ENCODE measurements around the gene KRT36. TPM values are rescaled to one million over a fixed set of nuclear protein-coding genes. Genes with fewer than 3 reads are reported as not detected.

The KRT36 gene
- total and polyA plus RNA-seq, 2 of the 8 experiments (the other 6 are each of a cell fraction or from before 2014, with no cell fraction given), result not detected

DNA sequence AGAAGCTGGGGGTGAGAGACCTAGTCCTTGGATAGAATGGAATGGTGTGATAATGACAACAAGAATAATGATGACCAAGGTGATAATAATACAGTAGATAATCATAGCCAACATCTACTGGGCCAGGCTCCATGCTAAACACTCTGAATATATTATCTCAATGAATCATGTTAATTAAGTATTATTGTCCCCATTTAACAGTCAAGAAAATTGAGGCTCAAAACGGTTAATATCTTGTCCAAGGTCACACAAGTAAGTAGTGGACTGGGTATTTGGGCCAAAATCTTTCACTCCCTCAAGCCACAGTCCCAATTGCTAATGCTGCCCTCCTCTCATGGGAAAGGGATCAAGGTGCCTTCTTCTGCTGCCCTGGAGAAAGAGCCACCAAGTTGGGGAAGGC, 42.3 kb upstream of the KRT36 start:
- no peaks in the 10 kb centered on the region for H3K9me3 ChIP-seq (ENCODE audit: insufficient read depth in 2 of 2, low read depth in 1 of 2, low read length in 1 of 2)
- CTCF ChIA-PET (ENCODE audit: partially characterized antibody), result interaction anchor here (0.6 to 7.4 kb wide), 6 partner anchors 10 to 38 kb away, joined by 3 to 79 read pairs (median 4); no protein-coding TSS in a partner anchor
- H2BK120ac ChIP-seq (replicated peaks; ENCODE audit: low read depth, low read length), result no peak overlapping the region
- peaks cover 6 to 22% (median 12%) of the 10 kb centered on the region in 4 experiments for H3K4me1 ChIP-seq (replicated peaks in 1 of 4; ENCODE audit: control insufficient read depth in 3 of 4, insufficient read depth in 4 of 4, low read length in 3 of 4)
- H2BK15ac ChIP-seq (ENCODE audit: low read length), result no peak overlapping the region
- no peak overlapping the region for H3K23ac ChIP-seq (ENCODE audit: insufficient read length)
- no peak overlapping the region for H3K27ac ChIP-seq (ENCODE audit: low read depth, low read length)
- no peak overlapping the region for H4K5ac ChIP-seq (ENCODE audit: insufficient read length, low read depth, low read length)
- H3K79me1 ChIP-seq (ENCODE audit: low read depth, low read length), result no peaks in the 10 kb centered on the region
- DNase-seq (ENCODE audit: low read depth in 1 of 2, low spot score in 2 of 2) (no peak), FAIRE-seq (no peak)
- H2AFZ ChIP-seq (ENCODE audit: low read length), result no peak overlapping the region
- WGBS, 2 experiments (ENCODE audit: extremely low coverage in 1 of 2, insufficient coverage in 1 of 2, insufficient read length in 1 of 2, insufficient replicate concordance in 2 of 2, low coverage in 1 of 2, low lambda C conversion rate in 2 of 2, missing lambda C conversion rate in 1 of 2), result 88% methylated on average over 1 of the region's 1 CpG; no CpG with 5 or more reads in 1 of the 2 experiments
- H4K20me1 ChIP-seq (replicated peaks in 1 of 2; ENCODE audit: control insufficient read depth in 1 of 2, insufficient read depth in 2 of 2, low read length in 2 of 2), result peaks cover 0 to 2% of the 10 kb centered on the region in 2 experiments
- H3K56ac ChIP-seq (replicated peaks; ENCODE audit: insufficient read length, low read depth, low read length), result no peak overlapping the region
- H2BK12ac ChIP-seq (ENCODE audit: low read depth, low read length), result no peak overlapping the region
- no peak overlapping the region for H3K4ac ChIP-seq (replicated peaks; ENCODE audit: insufficient read length, low read depth, low read length)
- H3K79me2 ChIP-seq (ENCODE audit: control insufficient read depth in 1 of 2, insufficient read depth in 2 of 2, low read length in 2 of 2), result peaks cover 0 to 4% of the 10 kb centered on the region in 2 experiments; a peak in 3 of 4 replicates
- no peak overlapping the region for H4K91ac ChIP-seq (replicated peaks; ENCODE audit: insufficient read length, low read length)
- no peaks in the 10 kb centered on the region; a peak in 1 of 7 replicates for H3K27me3 ChIP-seq (replicated peaks in 1 of 4; ENCODE audit: control insufficient read depth in 3 of 4, extremely low read depth in 1 of 4, insufficient read depth in 3 of 4, low read length in 3 of 4)
- no peaks in the 10 kb centered on the region for H3K36me3 ChIP-seq (ENCODE audit: control insufficient read depth in 2 of 4, insufficient read depth in 4 of 4, low read length in 3 of 4)
- no peak overlapping the region for H2AK5ac ChIP-seq (ENCODE audit: low read depth, low read length)
- no peak overlapping the region for H3K14ac ChIP-seq (ENCODE audit: insufficient read length)
- H3K9ac ChIP-seq (replicated peaks in 1 of 4; ENCODE audit: extremely low read depth in 1 of 4, low read depth in 3 of 4, low read length in 3 of 4), result no peak overlapping the region
- H2BK5ac ChIP-seq (ENCODE audit: low read depth, low read length), result no peak overlapping the region
- no peak overlapping the region for H3K4me3 ChIP-seq (ENCODE audit: extremely low read depth in 1 of 4, insufficient read depth in 2 of 4, low read depth in 3 of 4, low read length in 4 of 4)
- peaks cover 3% of the 10 kb centered on the region; the same call in 1 of the 2 replicates for H3K23me2 ChIP-seq (ENCODE audit: low read depth, low read length)
- H3K18ac ChIP-seq (ENCODE audit: extremely low read depth, low read length), result no peak overlapping the region
- no peak overlapping the region for H2BK20ac ChIP-seq (ENCODE audit: low read length)
- POLR2A ChIA-PET (ENCODE audit: partially characterized antibody), result interaction anchor here (1.4 kb wide), 1 partner anchor 156 kb away, joined by 4 read pairs; the partner anchor contains the start of gene EIF1
- no peak overlapping the region for H3K4me2 ChIP-seq (ENCODE audit: insufficient read depth in 1 of 2, low read depth in 2 of 2, low read length in 2 of 2)
- no peak overlapping the region for H4K8ac ChIP-seq (ENCODE audit: extremely low read depth, insufficient read depth, low read length)
- TF ChIP-seq RBBP5 (IDR thresholded peaks at IDR 0.05; ENCODE audit: borderline replicate concordance, low read depth, low read length) (no peak), CHD1 (IDR thresholded peaks at IDR 0.05; ENCODE audit: low read depth, low read length) (no peak), BACH1 (IDR thresholded peaks at IDR 0.05; ENCODE audit: low read length) (no peak), RFX5 (IDR thresholded peaks at IDR 0.05; ENCODE audit: borderline replicate concordance, low read depth, low read length) (no peak), CBX5 (IDR thresholded peaks at IDR 0.05; ENCODE audit: low read depth, low read length) (no peak), FOSL1 (IDR thresholded peaks at IDR 0.05; ENCODE audit: insufficient read depth, low read depth, low read length) (no peak), JUND (IDR thresholded peaks at IDR 0.05; ENCODE audit: low read length) (no peak), SAP30 (IDR thresholded peaks at IDR 0.05; ENCODE audit: insufficient read depth, insufficient replicate concordance, low read length) (no peak), TBP (IDR thresholded peaks at IDR 0.05; ENCODE audit: low read depth, low read length) (no peak), RXRA (IDR thresholded peaks at IDR 0.05; ENCODE audit: insufficient read depth, low read depth, low read length) (no peak), BCL11A (IDR thresholded peaks at IDR 0.05; ENCODE audit: low read depth in 2 of 2, low read length in 2 of 2) (no peak)
- TF ChIP-seq, protein P1, sequence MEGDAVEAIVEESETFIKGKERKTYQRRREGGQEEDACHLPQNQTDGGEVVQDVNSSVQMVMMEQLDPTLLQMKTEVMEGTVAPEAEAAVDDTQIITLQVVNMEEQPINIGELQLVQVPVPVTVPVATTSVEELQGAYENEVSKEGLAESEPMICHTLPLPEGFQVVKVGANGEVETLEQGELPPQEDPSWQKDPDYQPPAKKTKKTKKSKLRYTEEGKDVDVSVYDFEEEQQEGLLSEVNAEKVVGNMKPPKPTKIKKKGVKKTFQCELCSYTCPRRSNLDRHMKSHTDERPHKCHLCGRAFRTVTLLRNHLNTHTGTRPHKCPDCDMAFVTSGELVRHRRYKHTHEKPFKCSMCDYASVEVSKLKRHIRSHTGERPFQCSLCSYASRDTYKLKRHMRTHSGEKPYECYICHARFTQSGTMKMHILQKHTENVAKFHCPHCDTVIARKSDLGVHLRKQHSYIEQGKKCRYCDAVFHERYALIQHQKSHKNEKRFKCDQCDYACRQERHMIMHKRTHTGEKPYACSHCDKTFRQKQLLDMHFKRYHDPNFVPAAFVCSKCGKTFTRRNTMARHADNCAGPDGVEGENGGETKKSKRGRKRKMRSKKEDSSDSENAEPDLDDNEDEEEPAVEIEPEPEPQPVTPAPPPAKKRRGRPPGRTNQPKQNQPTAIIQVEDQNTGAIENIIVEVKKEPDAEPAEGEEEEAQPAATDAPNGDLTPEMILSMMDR (IDR thresholded peaks at IDR 0.05; ENCODE audit: control extremely low read depth in 1 of 3, insufficient read depth in 1 of 3, low read depth in 1 of 3, low read length in 3 of 3), result no peak
